Activated T-helper 9 cell treated with anti-CD3 and anti-CD28 coated beads, Interleukin-2, amount 50 U/mL, for 16 hours (primary cell): ENCODE measurements around the gene DECR2.
A peak's percentile ranks its signal among the peaks of the same experiment; 100 is the strongest.
"Not testable (repeated sequence)": the region's sequence is repeated elsewhere in the genome, so short reads cannot be mapped to it uniquely, and the experiment has no call there.

Experiments used
- DNase-seq: peaks from one replicate; pipeline ENCODE4 v3.0.0-alpha.2; 2020; ENCODE audit warnings: low read depth

The DECR2 gene

DNA sequence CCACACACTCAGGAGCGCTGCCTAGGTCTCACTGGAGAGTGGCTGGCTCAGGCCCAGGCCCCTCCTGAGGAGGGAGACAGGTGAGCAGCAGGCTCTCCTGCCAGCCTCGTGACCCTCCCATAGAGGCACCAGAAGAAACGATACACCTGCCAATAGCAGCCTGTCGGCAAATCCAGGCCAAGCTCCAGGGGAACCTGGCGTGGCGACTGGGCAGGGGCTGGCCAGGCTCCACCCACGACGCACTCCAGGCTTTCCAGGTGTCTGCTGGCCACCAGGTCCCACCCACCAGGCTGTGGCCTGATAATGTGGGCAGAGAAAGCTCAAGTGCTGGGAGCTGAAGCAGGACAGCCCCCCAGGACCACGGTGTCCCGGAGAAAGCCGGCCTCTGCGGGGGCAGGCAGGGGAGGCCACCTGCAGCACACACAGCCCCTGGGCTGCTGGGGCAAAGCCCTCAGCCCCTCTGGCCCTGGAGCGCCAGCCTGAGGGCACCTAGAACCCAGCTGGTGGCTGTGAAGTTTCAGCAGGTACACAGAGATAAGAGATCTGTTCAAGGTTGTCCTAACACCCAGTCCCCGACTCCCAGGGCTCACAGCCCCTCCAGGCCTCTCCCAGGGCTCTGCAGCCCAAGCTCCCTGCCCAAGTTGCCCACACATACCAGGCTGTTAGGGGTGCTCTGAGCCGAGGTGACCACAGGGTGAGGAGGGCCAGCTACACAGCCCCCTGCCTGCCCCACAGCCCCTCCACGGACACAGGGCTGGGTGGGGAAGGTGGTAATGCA, 22.3 kb upstream of the DECR2 start:
- DNase-seq, result no peak

DNA sequence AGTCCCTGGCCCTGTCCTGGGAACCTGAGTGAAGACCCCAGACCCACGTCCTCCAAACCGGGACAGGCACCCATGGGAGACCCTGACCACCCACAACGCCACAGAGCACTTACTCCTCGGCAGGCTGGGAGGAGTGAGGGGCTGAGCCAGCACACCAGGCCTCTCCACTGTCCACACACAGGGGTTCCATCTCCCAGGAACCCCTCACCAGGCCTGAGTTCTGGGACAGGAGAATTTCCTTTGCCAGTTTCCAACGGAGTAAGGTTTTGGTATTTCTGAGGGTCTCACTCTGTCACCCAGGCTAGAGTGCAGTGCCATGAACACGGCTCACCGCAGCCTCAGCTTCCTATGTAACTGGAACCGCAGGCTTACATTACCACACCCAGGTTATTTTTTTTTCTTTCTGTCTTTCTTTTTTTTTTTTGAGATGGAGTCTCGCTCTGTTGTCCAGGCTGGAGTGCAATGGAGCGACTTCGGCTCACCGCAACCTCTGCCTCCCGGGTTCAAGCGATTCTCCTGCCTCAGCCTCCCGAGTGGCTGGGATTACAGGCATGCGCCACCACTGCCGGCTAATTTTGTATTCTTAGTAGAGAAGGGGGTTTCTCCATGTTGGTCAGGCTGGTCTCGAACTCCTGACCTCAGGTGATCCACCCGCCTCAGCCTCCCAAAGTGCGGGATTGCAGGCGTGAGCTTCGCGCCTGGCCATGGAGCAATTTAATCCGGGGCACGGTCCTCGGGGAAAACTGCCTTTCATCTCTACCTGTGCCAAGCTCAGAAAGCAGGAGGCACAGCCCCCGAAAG, 21.5 kb upstream of the DECR2 start:
- no peak for DNase-seq

DNA sequence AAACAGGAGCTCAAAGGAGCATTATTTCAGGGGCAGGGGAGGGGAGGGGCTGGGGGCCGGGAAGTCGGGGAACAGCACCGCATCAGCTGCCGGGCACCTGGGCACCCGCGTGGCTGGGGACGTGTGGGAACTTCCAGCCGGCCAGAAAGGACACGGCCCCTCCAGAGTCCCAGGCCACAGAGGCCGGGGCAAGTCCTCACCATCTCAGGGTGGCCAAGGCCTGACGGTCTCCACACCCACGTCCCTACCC, 21.0 kb upstream of the DECR2 start:
- DNase-seq, result no peak

DNA sequence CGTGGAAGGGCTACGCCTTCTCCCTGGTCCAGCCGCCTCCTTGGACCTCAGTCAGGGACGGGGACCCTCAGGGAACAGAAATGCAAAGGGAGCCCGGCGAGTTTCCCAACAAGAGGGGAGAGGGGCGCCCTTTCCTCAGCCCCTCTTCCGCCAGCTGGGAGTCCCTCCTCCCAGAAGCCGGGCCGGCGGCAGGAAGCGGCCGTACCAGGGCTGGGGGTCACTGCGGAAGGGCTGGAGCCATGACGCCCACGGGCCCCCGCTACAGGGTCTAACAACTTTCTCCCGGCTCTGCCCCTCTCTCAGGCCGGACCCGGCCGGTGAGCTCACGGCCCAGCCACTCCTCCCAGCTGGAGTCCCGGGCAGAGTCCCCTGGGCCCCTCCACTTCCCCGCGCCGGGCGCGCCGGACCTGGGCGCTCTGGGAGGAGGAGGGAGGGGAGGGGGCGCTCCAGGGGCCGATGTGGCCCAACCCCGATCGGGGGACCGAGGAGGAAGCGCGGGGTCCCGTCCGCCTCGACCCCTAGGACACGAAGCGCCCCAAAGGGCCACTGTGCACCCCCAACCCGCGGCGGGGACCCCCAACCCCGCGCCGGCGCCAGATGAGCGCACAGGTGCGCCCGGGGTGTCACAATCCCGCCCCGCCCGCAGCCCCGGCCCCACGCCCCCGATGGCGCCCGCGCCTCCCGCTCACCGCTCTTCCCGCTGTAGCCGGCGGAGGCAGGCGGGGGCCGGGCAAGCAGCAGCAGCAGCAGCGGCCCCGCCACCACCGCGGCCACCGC, 20.5 kb upstream of the DECR2 start:
- DNase-seq, result no peak

DNA sequence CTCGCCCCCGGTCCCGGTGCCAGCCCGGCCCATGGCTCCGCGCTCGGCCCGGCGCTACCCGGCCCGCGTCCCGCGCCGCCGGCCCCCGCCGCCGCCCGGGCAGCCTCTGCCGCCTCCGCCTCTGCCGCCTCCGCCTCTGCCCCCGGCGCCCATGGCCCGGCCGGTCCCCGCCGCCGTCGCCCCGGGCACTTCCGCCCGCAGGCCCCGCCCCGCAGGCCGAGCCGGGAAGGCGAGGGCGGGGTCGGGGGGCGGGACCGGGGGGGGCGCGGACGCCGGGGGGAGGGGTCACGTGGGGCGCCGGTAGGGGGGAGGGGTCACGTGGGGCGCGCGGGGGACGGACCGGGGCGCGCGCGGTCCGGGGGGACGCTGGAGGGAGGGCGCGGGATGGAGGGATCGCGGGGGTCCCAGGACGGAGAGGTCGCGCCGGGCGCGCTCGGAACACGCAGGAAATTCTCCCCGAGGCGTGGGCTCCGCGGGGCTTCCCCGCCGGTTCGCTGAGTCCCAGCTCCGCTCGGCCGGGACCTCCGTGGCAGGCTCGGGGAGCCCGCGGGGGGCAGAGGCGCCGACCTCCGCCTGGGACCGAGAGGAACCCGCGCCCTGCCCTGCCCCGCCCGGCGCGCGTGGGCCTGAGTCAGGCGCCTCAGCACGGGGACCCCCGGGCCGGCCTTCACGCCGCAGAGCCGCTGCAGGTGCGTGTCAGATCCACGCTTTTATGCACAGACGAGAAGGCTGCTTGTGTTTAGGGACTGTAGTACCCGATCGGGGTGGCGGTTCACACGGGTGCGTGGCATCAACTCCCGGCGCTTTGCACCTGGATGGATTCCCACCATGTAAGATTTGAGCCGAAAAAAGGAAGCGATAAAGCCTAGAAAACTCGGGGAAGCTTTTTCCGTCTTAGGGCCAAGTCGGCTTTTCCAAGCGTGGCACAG, 19.6 kb upstream of the DECR2 start, which contains the start of gene PGAP6:
PGAP6 (minus strand) TSS at position 190 of the 929 bp plus-strand sequence; CDS start at position 33, 157 bp downstream.
- DNase-seq, result peak; percentile 53

DNA sequence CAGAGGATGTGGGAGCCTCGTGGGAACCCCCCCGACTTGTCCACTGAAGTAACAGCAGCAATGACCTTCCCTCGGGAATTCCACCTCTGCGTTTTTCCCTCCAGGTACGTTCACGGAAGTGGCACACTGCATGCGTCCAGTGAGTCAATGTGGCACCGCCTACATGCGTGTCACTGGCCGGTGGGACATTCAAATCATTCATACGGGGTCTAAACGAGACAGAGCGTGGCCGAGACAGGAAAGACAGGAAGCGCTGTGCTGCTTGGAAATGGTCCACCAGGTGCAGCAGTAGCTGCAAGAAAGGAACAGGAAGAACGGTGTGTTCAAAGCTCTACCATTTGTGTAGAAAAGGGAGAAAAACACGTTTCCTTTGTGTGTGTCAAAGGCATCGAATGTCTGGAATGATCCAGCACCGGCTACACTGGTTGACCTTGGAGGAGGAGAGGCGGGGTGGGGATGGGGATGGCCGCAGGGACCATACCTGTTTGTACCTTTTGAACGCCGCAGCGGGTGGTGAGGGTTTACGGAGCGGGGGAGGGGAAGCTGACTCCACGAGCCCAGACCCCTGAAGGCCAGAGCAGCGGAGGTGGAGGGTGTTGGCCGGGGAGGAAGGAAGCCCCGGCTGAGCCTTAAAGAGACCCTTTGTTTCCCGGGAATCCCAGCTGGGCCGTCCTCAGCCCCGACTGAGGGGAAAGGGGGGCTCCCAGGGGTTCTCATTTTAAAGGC, 18.2 kb upstream of the DECR2 start:
- no peak for DNase-seq

DNA sequence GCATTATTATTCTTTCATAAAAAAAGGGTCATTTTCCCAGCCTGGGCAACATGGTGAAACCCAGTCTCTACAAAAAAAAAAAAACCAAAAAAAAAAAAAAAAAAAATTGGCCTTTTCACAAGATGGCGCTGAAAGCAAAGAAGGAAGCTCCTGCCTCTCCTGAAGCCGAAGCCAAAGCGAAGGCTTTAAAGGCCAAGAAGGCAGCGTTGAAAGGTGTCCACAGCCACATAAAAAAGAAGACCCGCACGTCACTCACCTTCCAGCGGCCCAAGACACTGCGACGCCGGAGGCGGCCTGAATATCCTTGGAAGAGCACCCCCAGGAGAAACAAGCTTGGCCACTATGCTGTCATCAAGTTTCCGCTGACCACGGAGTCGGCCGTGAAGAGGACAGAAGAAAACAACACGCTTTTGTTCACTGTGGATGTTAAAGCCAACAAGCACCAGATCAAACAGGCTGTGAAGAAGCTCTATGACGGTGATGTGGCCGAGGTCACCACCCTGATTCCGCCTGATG, 15.0 kb upstream of the DECR2 start:
- no peak for DNase-seq

DNA sequence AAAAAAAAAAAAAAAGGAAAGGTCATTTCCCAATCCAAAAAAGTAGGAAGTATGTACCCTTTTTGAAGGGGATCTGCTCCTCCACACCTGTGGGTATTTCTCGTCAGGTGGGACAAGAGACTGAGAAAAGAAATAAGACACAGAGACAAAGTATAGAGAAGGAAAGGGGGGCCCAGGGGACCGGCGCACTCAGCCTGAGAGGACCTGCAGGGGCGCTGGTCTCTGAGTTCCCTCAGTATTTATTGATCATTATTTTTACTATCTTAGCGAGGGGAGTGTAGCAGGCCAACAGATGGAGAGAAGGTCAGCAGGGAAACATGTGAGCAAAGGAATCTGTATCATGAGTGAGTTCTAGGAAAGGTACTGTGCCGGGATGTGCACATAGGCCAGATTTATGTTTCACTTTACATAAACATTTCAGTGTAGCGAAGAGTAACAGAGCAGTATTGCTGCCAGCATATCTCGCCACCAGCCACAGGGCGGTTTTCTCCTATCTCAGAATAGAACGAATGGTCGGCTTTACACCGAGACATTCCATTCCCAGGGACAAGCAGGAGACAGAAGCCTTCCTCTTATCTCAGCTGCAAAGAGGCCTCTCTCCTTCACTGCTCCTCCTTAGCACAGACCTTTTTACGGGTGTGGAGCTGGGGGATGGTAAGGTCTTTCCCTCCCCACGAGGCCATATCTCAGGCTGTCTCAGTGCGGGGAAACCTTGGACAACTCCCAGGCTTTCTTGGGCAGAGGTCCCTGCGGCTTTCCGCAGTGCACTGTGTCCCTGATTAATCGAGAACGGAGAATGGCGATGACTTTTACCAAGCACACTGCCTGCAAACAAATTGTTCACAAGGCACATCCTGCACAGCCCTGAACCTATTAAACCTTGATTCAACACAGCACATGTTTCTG, 13.7 kb upstream of the DECR2 start:
- DNase-seq, result not testable (repeated sequence)

DNA sequence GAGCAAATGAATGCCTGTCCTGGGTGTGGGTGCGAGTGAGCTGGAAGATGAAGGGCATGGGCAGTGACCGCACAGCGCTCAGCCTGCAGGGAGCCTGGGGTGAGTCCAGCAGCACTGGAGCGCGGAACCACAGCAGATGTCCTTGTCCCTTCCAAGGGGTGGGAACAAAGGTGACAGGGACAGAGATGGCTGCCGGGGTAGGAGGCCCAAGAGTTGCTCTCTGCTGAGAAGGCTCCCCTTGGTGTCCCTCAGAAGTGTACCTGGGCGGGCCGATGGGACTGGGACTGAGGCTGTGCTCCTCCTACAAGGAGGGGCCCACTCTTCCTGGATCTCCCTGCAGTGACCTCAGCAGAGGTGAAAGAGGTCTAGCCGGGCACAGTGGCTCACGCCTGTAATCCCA, 12.3 kb upstream of the DECR2 start:
- DNase-seq, result no peak

DNA sequence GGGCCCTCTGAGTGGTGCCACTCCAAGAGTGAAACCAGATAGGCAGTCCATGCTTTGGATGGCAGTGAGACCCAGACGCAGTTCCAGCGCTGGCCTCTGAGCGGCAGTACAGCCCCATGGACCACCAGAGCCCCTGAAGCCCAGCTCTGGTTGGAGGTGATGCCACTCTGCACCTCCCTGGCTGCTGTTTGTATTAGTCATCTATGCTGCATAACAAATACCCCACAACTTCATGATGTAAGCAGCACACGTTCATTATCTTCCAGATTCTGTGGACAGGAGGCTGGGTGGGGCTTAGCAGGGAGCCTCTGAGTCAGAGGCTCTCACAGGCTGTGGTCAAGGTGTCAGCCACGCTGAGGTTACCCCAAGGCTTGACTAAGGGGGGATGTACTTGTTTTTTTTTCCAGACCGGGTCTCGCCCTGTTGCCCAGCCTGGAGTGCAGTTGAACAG, 9.8 kb upstream of the DECR2 start:
- peak; percentile 73 for DNase-seq

DNA sequence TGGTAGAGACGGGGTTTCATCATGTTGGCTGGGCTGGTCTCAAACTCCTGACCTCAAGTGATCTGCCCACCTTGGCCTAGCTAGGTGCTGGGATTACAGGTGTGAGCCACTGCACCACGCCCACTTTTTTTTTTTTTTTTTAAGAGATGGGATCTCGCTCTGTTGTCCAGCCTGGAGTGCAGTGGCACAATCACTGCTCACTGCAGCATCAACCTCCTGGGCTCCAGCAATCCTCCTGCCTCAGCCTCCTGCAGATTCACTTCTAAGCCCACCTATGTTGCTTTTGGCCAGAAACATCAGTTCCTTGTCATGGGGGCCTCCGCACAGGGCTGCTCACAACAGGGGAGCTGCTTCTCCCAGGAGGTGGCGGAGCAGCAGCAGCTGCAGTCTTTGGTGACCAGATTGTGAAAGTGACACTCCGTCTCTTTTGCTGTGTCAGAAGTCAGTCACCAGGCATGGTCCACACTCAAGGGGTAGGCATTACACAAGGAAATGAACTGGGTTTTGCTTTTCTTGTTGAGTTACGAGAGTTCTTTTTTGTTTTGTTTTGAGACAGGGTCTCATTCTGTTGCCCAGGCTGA, 9.1 kb upstream of the DECR2 start:
- no peak for DNase-seq

DNA sequence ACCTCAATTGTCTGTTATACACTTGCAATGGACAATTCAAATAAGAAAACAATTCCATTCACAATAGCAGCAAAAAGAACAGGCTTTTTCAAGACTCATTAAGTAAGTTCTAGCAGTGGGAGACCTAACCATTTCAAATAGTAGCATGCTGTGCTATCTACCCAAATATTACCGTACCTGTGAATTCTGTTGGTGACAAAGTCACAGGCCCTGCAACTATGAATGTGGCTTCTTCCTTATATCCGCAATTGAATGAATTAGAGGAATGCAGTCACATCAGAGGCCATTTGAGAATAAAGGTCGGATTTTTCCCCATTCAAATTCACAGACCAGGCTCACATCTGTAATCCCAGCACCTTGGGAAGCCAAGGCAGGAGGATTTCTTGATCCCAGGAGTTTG, 5.5 kb upstream of the DECR2 start:
- no peak for DNase-seq

DNA sequence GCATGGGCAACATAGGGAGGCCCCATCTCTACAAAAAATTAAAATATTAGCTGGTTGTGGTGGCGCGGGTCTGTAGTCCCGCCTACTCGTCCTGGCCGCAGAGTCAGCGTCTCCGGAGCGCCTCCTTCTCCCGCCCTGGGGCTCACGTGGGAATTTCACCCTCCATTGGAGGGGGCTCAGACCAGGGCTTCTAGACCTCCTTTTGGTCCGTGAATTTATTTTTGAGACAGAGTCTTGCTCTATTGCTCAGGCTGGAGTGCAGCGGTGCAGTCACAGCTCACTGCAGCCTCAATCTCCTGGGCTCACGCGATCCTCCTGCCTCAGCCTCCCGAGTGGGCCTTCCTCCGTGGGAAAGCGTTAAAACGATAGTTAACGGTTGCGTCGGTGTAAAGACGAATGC, 5.1 kb upstream of the DECR2 start:
- DNase-seq, result no peak

DNA sequence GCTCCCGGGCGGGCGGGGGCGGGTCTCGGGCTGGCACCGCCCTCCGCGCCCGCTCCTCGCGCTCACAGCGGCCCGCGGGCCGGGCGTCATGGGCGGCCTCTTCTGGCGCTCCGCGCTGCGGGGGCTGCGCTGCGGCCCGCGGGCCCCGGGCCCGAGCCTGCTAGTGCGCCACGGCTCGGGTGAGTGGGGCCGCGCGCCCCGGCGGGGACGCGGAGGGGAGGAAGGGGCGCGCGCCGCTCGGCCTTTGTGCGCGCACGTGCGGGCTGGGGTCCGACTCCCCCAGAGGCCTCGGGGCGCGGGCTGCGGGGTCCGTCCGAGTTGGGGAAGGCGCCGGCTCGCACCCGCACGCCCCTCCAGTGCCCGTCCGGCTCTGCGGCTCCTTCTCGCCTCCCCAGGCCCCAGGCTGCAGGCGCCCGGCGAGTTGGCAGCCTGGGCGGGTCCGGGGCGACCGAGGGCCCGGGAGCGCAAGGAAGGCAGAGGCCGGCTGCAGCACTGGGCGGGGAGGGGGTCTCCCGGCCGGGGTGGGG, 4.5 kb upstream of the DECR2 start, which contains the start of gene NME4:
NME4 (plus strand) TSS at position 65 of the 527 bp plus-strand sequence; CDS start at position 89, 24 bp downstream.
- DNase-seq, result no peak

DNA sequence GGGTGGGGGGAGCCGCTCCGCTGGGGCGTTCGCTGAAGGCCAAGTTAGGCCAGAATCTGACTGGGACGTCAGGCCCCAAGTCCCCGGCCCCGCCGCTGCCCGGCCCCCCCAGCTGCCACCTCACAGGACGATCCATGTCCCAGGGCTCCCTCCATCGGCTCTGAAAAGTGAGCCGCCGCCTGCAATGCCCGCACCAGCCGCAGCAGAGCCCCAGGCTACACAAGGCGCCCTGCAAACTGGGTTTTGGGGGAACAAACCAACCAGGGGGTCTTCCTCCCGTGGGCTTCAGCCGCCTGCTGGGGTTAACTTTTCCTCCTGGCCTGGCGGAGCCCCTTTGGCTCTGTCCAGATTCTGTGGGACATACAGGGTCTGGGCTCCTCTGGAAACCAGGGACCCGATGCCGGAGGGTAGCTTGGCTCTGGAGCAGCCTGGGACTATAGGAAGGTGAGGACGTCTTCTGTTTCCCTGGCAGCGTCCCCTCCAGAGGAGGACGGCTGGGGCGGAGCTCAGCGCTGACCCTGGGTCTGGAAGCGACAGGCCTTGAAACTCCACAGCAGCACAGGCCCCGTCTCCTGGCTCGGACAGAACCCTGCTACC, 3.9 kb upstream of the DECR2 start:
- no peak for DNase-seq

DNA sequence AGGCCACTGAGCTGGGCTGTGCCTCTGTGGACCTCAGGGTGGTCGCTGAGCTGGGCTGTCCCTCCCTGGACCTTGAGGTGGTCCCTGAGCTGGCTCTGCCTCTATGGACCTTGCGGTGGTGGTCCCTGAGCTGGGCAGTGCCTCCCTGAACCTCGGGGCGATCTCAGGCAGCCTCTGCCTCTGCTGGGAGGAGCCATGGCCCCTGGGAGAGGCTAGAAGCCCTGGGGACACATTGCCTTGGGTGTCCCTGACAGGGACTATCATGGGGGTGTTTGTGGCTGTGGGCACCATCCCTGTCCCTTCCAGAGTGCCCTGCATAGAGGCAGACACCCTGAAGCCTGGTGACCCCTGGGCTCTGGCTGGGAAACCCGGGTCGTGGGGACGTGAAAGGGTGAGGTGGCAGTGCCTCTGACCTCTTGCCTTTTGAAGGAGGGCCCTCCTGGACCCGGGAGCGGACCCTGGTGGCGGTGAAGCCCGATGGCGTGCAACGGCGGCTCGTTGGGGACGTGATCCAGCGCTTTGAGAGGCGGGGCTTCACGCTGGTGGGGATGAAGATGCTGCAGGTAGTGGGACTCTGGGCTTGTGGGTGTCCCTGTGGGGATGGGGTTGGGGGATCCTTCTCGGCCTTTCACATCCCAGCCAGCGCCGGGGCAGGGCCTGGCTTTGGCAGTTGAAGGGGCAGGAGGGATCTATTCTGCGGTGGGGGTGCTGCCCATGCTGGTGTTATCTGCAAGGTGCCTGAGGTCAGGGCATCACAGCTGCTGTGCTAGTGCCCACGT, 2.9 kb upstream of the DECR2 start:
- no peak for DNase-seq

DNA sequence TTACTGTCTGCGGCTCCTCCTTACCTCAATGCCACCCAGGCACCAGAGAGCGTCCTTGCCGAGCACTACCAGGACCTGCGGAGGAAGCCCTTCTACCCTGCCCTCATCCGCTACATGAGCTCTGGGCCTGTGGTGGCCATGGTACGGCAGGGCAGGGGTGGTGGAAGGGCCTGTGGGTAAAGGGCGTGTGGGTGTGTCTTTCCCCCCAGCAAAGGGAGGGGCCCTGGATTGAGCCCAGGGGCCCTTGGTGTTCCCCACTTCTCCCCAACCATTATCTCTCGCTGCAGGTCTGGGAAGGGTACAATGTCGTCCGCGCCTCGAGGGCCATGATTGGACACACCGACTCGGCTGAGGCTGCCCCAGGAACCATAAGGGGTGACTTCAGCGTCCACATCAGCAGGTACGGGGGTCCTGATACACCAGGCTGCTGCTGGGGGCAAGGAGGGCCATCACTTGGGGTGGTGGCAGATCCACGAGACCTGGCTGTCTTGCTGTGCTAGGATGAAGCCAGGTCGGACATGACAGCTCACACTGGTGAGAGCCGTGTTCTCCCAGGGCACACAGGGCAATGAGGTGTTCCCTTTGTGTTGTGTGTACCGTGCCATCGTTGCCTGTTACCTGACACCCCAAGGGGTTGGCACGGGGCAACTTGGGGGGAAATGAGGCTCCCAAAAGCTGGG, 2.2 kb upstream of the DECR2 start:
- no peak for DNase-seq
